GM13976 (cell line): ENCODE data around the gene COL9A2.
"Not testable (repeated sequence)": the region's sequence is repeated elsewhere in the genome, so short reads cannot be mapped to it uniquely, and the experiment has no call there.

Experiments used
- DNase-seq: peaks from one replicate; pipeline ENCODE4 v3.0.0; 2012; ENCODE audit warnings: low spot score
- CTCF ChIP-seq: IDR thresholded peaks from 2 replicates; pipeline ENCODE4 v1.5.1; 2012; ENCODE audit warnings: borderline replicate concordance, mild to moderate bottlenecking; ENCODE audit not compliant: insufficient read depth; ENCODE audit errors: extremely low read depth, missing control alignments, control extremely low read depth
- in situ Hi-C: fragments of 300-500 bp; cut with MboI; formaldehyde crosslinking; loops from one replicate; pipeline ENCODE4 v1.12.0; 2022; ENCODE audit warnings: low sequenced_read_pairs, mixed read lengths, inconsistent platforms; ENCODE audit not compliant: unreplicated experiment

COL9A2 gene

DNA sequence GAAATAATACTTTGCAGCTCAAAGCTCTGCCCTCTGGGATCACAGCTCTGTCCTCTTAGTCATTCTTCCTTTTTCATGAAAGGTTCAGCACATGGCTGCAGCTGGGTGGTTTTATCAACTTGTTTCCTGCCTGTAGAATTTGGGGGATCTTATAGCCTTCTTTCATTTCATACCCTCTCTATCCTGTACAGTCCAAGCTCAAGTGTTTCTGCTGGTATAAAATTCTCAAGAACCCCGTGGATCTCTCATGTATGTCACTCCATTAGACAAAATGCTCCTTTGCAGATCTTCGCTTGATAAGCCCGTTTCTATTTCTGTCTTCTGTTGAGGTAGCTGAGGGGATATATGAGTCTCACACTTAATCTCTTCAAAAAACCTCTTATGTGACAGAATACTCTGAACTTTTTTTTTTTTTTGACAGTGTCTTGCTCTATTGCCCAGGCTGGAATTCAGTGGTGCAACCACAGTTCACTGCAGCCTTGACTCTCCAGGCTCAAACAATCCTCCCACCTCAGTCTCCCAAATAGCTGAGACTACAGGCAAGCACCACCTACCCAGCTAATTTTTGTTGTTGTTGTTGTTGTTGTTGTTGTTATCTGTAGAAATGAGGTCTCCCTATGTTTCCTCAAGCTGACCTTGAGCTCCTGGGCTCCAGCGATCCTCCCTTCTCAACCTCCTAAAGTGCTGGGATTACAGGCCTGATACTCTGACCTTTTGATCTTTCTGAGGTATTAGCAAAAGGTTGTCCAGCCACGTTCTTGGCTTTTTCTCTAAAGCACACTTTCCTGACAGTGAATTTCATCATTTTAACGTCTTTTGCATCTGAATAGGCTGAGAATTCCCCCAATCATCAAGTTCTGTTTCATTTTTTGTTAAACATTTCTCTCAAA lies 24.6 kb upstream of the COL9A2 start:
- in situ Hi-C loops: no loop called here
- no peak for DNase-seq
- TF ChIP-seq CTCF: no peak

DNA sequence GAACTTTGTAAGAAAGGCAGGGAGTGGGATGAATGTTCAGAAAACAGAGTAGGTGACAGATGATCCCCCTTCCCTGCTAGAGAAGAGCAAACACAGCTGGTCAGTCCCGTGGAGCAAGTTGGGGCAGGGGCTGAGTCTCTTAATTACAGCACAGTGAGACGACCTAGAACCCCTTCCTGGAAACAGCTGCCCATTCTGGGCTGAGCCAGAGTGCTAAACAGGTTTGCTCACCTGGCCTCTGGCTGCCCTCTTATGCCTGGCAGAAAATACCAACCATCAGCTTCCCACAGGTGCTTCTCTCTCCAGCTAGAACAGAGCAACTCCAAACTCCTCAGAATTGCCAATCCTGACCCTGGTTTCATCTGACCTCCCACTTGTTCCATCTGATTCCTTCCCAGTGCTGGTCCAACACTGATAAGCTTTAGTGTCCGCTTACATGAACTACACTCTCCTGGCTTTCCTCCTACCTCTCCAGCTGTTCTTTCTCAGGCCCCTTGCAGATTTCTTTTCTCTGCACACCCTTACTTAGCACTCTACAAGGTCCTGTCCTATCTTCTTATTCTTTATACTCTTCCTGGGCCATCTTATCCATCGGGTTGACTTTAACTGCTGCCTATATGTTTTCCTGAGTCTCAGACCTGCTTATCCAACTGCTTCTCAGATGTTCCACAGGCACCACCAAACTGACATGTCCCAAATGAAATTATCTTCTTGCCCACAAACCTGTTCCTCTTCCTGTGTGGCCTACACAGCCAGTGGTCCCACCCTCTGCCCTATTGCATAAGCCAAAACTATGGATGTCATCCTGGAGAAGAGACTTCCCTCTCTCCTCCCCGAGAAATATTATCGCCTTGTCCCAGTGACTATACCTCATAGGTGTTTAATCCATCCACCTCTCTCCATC lies 22.6 kb upstream of the COL9A2 start:
- no peak for TF ChIP-seq CTCF
- in situ Hi-C loops: loop anchor here (5.0 kb wide), 1 partner anchor 192 kb away; no protein-coding TSS in a partner anchor
- no peak for DNase-seq

- peak; percentile 98 for TF ChIP-seq CTCF
- in situ Hi-C loops: loop anchor here (5.0 kb wide), 1 partner anchor 192 kb away; no protein-coding TSS in a partner anchor
Measured at GRCh38 chr1:40338745-40339419, 21.8 kb upstream of the COL9A2 start.

DNA sequence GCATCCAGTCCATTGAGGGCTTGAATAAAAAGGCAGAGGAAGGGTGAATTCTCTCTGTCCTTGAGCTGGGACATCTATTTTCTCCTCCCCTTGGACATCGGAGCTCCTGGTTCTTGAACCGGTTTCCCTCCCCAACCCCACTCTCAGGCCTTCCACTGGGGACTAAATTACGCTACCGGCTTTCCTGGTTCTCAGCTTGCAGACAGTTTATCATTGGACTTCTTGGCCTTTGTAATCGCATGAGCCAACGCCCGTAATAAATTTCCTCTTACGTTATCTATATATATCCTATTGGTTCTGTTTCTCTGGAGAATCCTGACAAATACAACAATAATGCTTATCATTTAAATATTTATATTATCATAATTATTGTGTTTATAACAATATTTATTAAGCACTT lies 20.4 kb upstream of the COL9A2 start:
- no peak for TF ChIP-seq CTCF
- in situ Hi-C loops: loop anchor here (5.0 kb wide), 1 partner anchor 190 kb away; no protein-coding TSS in a partner anchor
- no peak for DNase-seq

More at GRCh38 chr1:40338745-40339419, 21.8 kb upstream of the COL9A2 start:
- DNase-seq: peak; percentile 77

DNA sequence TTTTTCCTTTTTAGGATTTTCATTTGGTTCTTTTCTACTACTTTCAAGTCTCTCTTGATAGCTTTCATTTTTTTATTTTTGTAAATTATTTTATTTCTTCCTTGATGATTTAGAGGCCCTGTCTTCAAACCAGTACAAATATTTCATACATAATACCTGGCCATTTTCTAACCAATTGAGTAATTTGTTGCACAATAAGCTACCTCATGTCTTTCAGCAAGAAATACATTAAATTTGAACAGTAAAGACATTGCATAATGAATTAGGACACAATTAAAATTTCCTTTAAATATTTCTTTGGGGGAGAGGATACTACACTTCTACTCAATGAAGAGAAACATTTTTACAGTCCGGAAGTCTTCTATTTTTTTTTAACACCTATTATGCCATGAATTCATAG lies 15.6 kb upstream of the COL9A2 start:
- no peak for DNase-seq
- in situ Hi-C loops: no loop called here
- no peak for TF ChIP-seq CTCF

DNA sequence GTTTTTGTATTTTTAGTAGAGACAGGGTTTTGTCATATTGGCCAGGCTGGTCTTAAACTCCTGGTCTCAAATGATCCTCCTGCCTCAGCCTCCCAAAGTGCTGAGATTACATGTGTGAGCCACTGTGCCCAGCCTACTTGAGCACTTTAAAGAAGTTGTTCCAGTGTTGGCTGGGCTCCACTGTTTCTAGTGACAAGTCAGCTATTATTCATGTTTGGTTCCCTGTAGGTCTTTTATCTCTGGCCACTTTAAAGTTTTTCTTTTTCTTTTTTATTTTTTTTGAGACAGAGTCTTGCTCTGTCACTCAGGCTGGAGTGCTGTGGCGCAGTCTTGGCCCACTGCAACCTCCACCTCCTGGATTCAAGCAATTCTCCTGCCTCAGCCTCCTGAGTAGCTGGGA lies 14.3 kb upstream of the COL9A2 start:
- in situ Hi-C loops, DNase-seq: not testable (repeated sequence)
